DND-41 (cell line): ENCODE measurements around the gene PTPRCAP.
"Not testable (repeated sequence)": the region's sequence is repeated elsewhere in the genome, so short reads cannot be mapped to it uniquely, and the experiment has no call there.

Experiments
- ATAC-seq: fragments of 200-7000 bp; cut with Tn5 transposase; 3 replicates; pipeline ENCODE4 v1.9.1; 2021; ENCODE audit warnings: low read depth; ENCODE audit not compliant: insufficient read depth
- DNase-seq: peaks from one replicate; pipeline ENCODE4 v3.0.0-alpha.2; 2020
- H2AFZ ChIP-seq: 2 replicates; pipeline ENCODE4 v1.6.0; 2012; ENCODE audit warnings: low read depth, low read length
- H3K27ac ChIP-seq: 2 replicates; pipeline ENCODE4 v1.5.1; 2012; ENCODE audit warnings: low read length, inconsistent platforms
- H3K27me3 ChIP-seq: fragments of 200-600 bp; sonication (generic); 2 replicates; pipeline ENCODE4 v1.6.0; 2012; ENCODE audit warnings: low read length, mild to moderate bottlenecking, inconsistent platforms; ENCODE audit not compliant: insufficient read depth, poor library complexity
- H3K36me3 ChIP-seq: 2 replicates; pipeline ENCODE4 v1.5.1; 2012; ENCODE audit warnings: low read length, inconsistent platforms; ENCODE audit not compliant: insufficient read depth
- H3K4me1 ChIP-seq: 2 replicates; pipeline ENCODE4 v1.5.1; 2012; ENCODE audit warnings: mild to moderate bottlenecking, low read length; ENCODE audit not compliant: insufficient read depth
- H3K4me2 ChIP-seq: 2 replicates; pipeline ENCODE4 v1.6.0; 2012; ENCODE audit warnings: mild to moderate bottlenecking, moderate library complexity, low read length, inconsistent platforms; ENCODE audit not compliant: insufficient read depth
- H3K4me3 ChIP-seq, 2 experiments: fragments of 200-600 bp in 1 of 2; shearing (Covaris generic) in 1 of 2; 2 replicates each; pipeline ENCODE4 v1.5.1; 2012 to 2016; ENCODE audit warnings: inconsistent platforms in 2 of 2, low read length in 2 of 2, mild to moderate bottlenecking in 2 of 2, low read depth in 1 of 2, moderate library complexity in 1 of 2
- H3K79me2 ChIP-seq: 2 replicates; pipeline ENCODE4 v1.6.0; 2012; ENCODE audit warnings: low read length, inconsistent platforms; ENCODE audit not compliant: insufficient read depth
- H3K9ac ChIP-seq: 2 replicates; pipeline ENCODE4 v1.6.0; 2012; ENCODE audit warnings: low read depth, mild to moderate bottlenecking, inconsistent platforms, low read length, moderate library complexity
- H3K9me3 ChIP-seq: 2 replicates; pipeline ENCODE4 v1.5.1; 2012; ENCODE audit warnings: low read length, moderate library complexity, mild to moderate bottlenecking, inconsistent platforms; ENCODE audit not compliant: insufficient read depth, severe bottlenecking
- H4K20me1 ChIP-seq: 2 replicates; pipeline ENCODE4 v1.6.0; 2012; ENCODE audit warnings: low read length; ENCODE audit not compliant: insufficient read depth
- CTCF ChIP-seq: IDR thresholded peaks from 2 replicates; pipeline ENCODE4 v1.5.1; 2012; ENCODE audit warnings: borderline replicate concordance, low read length, moderate library complexity, mild to moderate bottlenecking; ENCODE audit not compliant: poor library complexity, severe bottlenecking; ENCODE audit errors: extremely low read depth
- EZH2 ChIP-seq: IDR thresholded peaks from 3 replicates; pipeline ENCODE4 v1.6.1; 2012; ENCODE audit warnings: borderline replicate concordance, low read depth, mild to moderate bottlenecking, moderate library complexity, low read length, inconsistent platforms; ENCODE audit not compliant: severe bottlenecking

PTPRCAP gene

GRCh38 chr11:67482275-67482826, 44.9 kb upstream of the PTPRCAP start:
- H3K27ac ChIP-seq, result peak overlapping the region; percentile 99
- ATAC-seq, result no peak
- TF ChIP-seq EZH2, result no peak
- TF ChIP-seq CTCF, result no peak

GRCh38 chr11:67477344-67478050, 40.0 kb upstream of the PTPRCAP start:
- not testable (repeated sequence) for DNase-seq, H3K36me3 ChIP-seq, H3K4me3 ChIP-seq, H3K9ac ChIP-seq, H3K27ac ChIP-seq, H3K4me2 ChIP-seq, H3K4me1 ChIP-seq, H2AFZ ChIP-seq, ATAC-seq, H3K27me3 ChIP-seq, H4K20me1 ChIP-seq, H3K9me3 ChIP-seq, H3K79me2 ChIP-seq

More at GRCh38 chr11:67482275-67482826, 44.9 kb upstream of the PTPRCAP start:
- H3K9me3 ChIP-seq, result no peaks in the 10 kb centered on the region
- H3K4me3 ChIP-seq, result peak overlapping the region; percentile 28 to 68
- peaks cover 38% of the 10 kb centered on the region for H3K79me2 ChIP-seq
- peaks cover 23% of the 10 kb centered on the region for H3K36me3 ChIP-seq
- H3K4me2 ChIP-seq, result peak overlapping the region; percentile 76
- peaks cover 12% of the 10 kb centered on the region for H4K20me1 ChIP-seq
- peak overlapping the region; percentile 87 for H2AFZ ChIP-seq
- H3K9ac ChIP-seq, result peak overlapping the region; percentile 95
- no peaks in the 10 kb centered on the region for H3K27me3 ChIP-seq
- H3K4me1 ChIP-seq, result peaks cover 44% of the 10 kb centered on the region
- DNase-seq, result peak; percentile 7

- not testable (repeated sequence) for H2AFZ ChIP-seq, H3K9me3 ChIP-seq, H3K4me2 ChIP-seq, DNase-seq, H3K27me3 ChIP-seq, H3K36me3 ChIP-seq, H3K79me2 ChIP-seq, H3K27ac ChIP-seq, H3K4me1 ChIP-seq, H3K4me3 ChIP-seq, ATAC-seq, H4K20me1 ChIP-seq, H3K9ac ChIP-seq
These were observed 39.2 kb upstream of the PTPRCAP start for GRCh38 chr11:67476692-67477091.

GRCh38 chr11:67472882-67473281, 35.4 kb upstream of the PTPRCAP start:
- Histone ChIP-seq H3K27ac (no peak overlapping the region), H2AFZ (no peak overlapping the region), H3K36me3 (no peaks in the 10 kb centered on the region), H3K4me3 (no peak overlapping the region), H3K27me3 (no peaks in the 10 kb centered on the region), H3K79me2 (peaks cover 11% of the 10 kb centered on the region), H3K9ac (no peak overlapping the region), H3K4me2 (no peak overlapping the region), H3K4me1 (peaks cover 15% of the 10 kb centered on the region), H4K20me1 (no peaks in the 10 kb centered on the region), H3K9me3 (no peaks in the 10 kb centered on the region)
- no peak for TF ChIP-seq CTCF
- no peak for TF ChIP-seq EZH2
- no peak for DNase-seq
- no peak for ATAC-seq
